HCT116 (cell line): ENCODE measurements around the gene NXPE3. TPM values are rescaled to one million over a fixed set of nuclear protein-coding genes. Genes with fewer than 3 reads are reported as not detected.

Experiments
- ATAC-seq: fragments of 200-7000 bp; cut with Tn5 transposase; 2 replicates; pipeline ENCODE4 v1.9.1; 2020; ENCODE audit warnings: mild to moderate bottlenecking, moderate library complexity
- BruUV-seq: library from RNA; stranded (reverse); fragments of 400-500 nt; replicated peaks from 2 replicates; lab custom pipeline; 2021; lab: Mats Ljungman, UMichigan
- CTCF ChIA-PET: fragments of 300-600 bp; sonication (Branson Sonifier 250); formaldehyde crosslinking; loops from one replicate; lab custom pipeline; 2021; ENCODE audit warnings: antibody characterized with exemption; lab: Charles Lee
- POLR2A ChIA-PET: fragments of 300-600, 350-600 bp; sonication (Branson Sonifier 250); formaldehyde crosslinking; loops from one replicate; lab custom pipeline; 2021; ENCODE audit warnings: antibody characterized with exemption; lab: Charles Lee
- RAD21 ChIA-PET, 2 experiments: fragments of 300-600 bp; sonication (Branson Sonifier 250); formaldehyde crosslinking; loops; one replicate each; lab custom pipeline; 2023; ENCODE audit warnings: low total read pairs in 2 of 2; ENCODE audit not compliant: uncharacterized antibody in 2 of 2, unreplicated experiment in 2 of 2, low non-redundant PET in 1 of 2; lab: Charles Lee
- DNase-seq: peaks from one replicate; pipeline ENCODE4 v3.0.0-alpha.2; 2010; ENCODE audit warnings: low read depth, low spot score
- H2AFZ ChIP-seq: fragments of 200-600 bp; shearing (Covaris generic), sonication (generic); 2 replicates; pipeline ENCODE4 v1.6.1; 2017; ENCODE audit warnings: low read depth, mixed run types, mixed read lengths, antibody characterized with exemption, low read length; ENCODE audit not compliant: poor library complexity, severe bottlenecking
- H3K27ac ChIP-seq: 2 replicates; pipeline ENCODE4 v1.5.1; 2012; ENCODE audit warnings: low read depth, low read length
- H3K27me3 ChIP-seq: fragments of 200-600 bp; sonication (generic); 2 replicates; pipeline ENCODE4 v1.6.1; 2016; ENCODE audit warnings: mixed run types, low read length, mixed read lengths; ENCODE audit not compliant: insufficient read depth
- H3K36me3 ChIP-seq, 2 experiments: fragments of 200-500 bp in 1 of 2; fragments of 200-600 bp in 1 of 2; sonication (Bioruptor generic) in 1 of 2; sonication (generic) in 1 of 2; 2 replicates each; pipeline versions ENCODE4 v1.5.1 to v1.6.1; 2014 to 2016; ENCODE audit warnings: low read length in 2 of 2, inconsistent platforms in 1 of 2, mixed read lengths in 1 of 2, mixed run types in 1 of 2; ENCODE audit not compliant: insufficient read depth in 2 of 2, control insufficient read depth in 1 of 2
- H3K4me1 ChIP-seq, 2 experiments: fragments of 200-600 bp in 1 of 2; sonication (generic) in 1 of 2; 2 replicates each; pipeline versions ENCODE4 v1.5.1 to v1.6.1; 2012 to 2017; ENCODE audit warnings: low read length in 2 of 2, inconsistent platforms in 1 of 2, mild to moderate bottlenecking in 1 of 2, mixed read lengths in 1 of 2, mixed run types in 1 of 2, moderate library complexity in 1 of 2; ENCODE audit not compliant: insufficient read depth in 2 of 2, control insufficient read depth in 1 of 2
- H3K4me2 ChIP-seq: fragments of 200-600 bp; sonication (generic); 2 replicates; pipeline ENCODE4 v1.6.1; 2017; ENCODE audit warnings: mixed run types, low read length, mixed read lengths
- H3K4me3 ChIP-seq, 2 experiments: fragments of 200-600 bp in 1 of 2; sonication (generic) in 1 of 2; replicated peaks in 1 of 2; 2 replicates each; pipeline ENCODE4 v1.5.1; 2011 to 2016; ENCODE audit warnings: low read length in 2 of 2, control low read depth in 1 of 2, low read depth in 1 of 2, mild to moderate bottlenecking in 1 of 2, mixed read lengths in 1 of 2, mixed run types in 1 of 2
- H3K79me2 ChIP-seq: fragments of 200-600 bp; sonication (generic); 2 replicates; pipeline ENCODE4 v1.6.1; 2017; ENCODE audit warnings: mild to moderate bottlenecking, mixed run types, low read length, moderate library complexity, mixed read lengths; ENCODE audit not compliant: insufficient read depth
- H3K9ac ChIP-seq: fragments of 200-600 bp; sonication (generic); 2 replicates; pipeline ENCODE4 v1.6.1; 2016; ENCODE audit warnings: low read length, mixed read lengths
- H3K9me2 ChIP-seq: fragments of 200-600 bp; sonication (generic), shearing (Covaris generic); 2 replicates; pipeline ENCODE4 v1.6.1; 2017; ENCODE audit warnings: mixed run types, mild to moderate bottlenecking, moderate library complexity; ENCODE audit not compliant: insufficient read depth
- H3K9me3 ChIP-seq, 2 experiments: fragments of 200-500 bp in 1 of 2; fragments of 200-600 bp in 1 of 2; sonication (Bioruptor generic) in 1 of 2; sonication (generic) in 1 of 2; 2 replicates each; pipeline ENCODE4 v1.6.1; 2014 to 2017; ENCODE audit warnings: low read length in 2 of 2, mixed read lengths in 2 of 2, inconsistent platforms in 1 of 2, low read depth in 1 of 2, mild to moderate bottlenecking in 1 of 2, mixed run types in 1 of 2, moderate library complexity in 1 of 2; ENCODE audit not compliant: control insufficient read depth in 1 of 2, insufficient read depth in 1 of 2
- H4K20me1 ChIP-seq: fragments of 200-600 bp; sonication (generic), shearing (Covaris generic); 2 replicates; pipeline ENCODE4 v1.6.1; 2017; ENCODE audit warnings: mixed run types, mild to moderate bottlenecking, moderate library complexity; ENCODE audit not compliant: insufficient read depth
- ATF3 ChIP-seq: IDR thresholded peaks from 2 replicates; pipeline ENCODE4 v1.6.1; 2012
- CBX3 ChIP-seq: IDR thresholded peaks from 2 replicates; pipeline ENCODE4 v1.6.1; 2012; ENCODE audit warnings: low read depth
- CEBPB ChIP-seq: IDR thresholded peaks from 2 replicates; pipeline ENCODE4 v1.6.1; 2012; ENCODE audit warnings: low read depth
- CTCF ChIP-seq, 3 experiments: fragments of 200-600 bp in 1 of 3; sonication (generic) in 1 of 3; IDR thresholded peaks in 2 of 3; conservative IDR thresholded peaks in 1 of 3; 2 replicates each; pipeline ENCODE4 v1.5.1; 2012 to 2017; ENCODE audit warnings: low read depth in 2 of 3, low read length in 2 of 3, antibody characterized with exemption in 1 of 3, borderline replicate concordance in 1 of 3, control low read depth in 1 of 3, mild to moderate bottlenecking in 1 of 3, mixed read lengths in 1 of 3, mixed run types in 1 of 3, moderate library complexity in 1 of 3; ENCODE audit not compliant: insufficient read depth in 1 of 3
- EGR1 ChIP-seq: IDR thresholded peaks from 2 replicates; pipeline ENCODE4 v1.6.1; 2012; ENCODE audit warnings: low read depth
- ELF1 ChIP-seq: IDR thresholded peaks from 2 replicates; pipeline ENCODE4 v1.6.1; 2012; ENCODE audit warnings: low read depth, borderline replicate concordance
- EZH2 ChIP-seq: fragments of 200-600 bp; sonication (generic); IDR thresholded peaks from 2 replicates; pipeline ENCODE4 v1.6.1; 2017; ENCODE audit warnings: antibody characterized with exemption, mixed run types
- FOSL1 ChIP-seq: IDR thresholded peaks from 2 replicates; pipeline ENCODE4 v1.6.1; 2012; ENCODE audit warnings: low read depth
- POLR2AphosphoS5 ChIP-seq: IDR thresholded peaks from 2 replicates; pipeline ENCODE4 v1.6.1; 2011; ENCODE audit warnings: mild to moderate bottlenecking, low read depth, low read length, moderate library complexity
- RAD21 ChIP-seq: IDR thresholded peaks from 2 replicates; pipeline ENCODE4 v1.6.1; 2012; ENCODE audit warnings: low read depth, mild to moderate bottlenecking
- REST ChIP-seq: IDR thresholded peaks from 2 replicates; pipeline ENCODE4 v1.6.1; 2012; ENCODE audit warnings: low read depth
- SP1 ChIP-seq: IDR thresholded peaks from 2 replicates; pipeline ENCODE4 v1.6.1; 2012; ENCODE audit warnings: low read depth
- TCF7L2 ChIP-seq: IDR thresholded peaks from 2 replicates; pipeline ENCODE4 v1.7.0; 2011; ENCODE audit warnings: borderline replicate concordance, inconsistent platforms; ENCODE audit not compliant: insufficient read depth, insufficient read length; ENCODE audit errors: extremely low read depth
- YY1 ChIP-seq: IDR thresholded peaks from 2 replicates; pipeline ENCODE4 v1.6.1; 2011; ENCODE audit warnings: low read length, low read depth, moderate library complexity, mild to moderate bottlenecking; ENCODE audit not compliant: insufficient replicate concordance; ENCODE audit errors: extremely low read depth
- ZBTB33 ChIP-seq: IDR thresholded peaks from 2 replicates; pipeline ENCODE4 v1.6.1; 2011; ENCODE audit warnings: mild to moderate bottlenecking, low read length, moderate library complexity; ENCODE audit not compliant: insufficient replicate concordance; ENCODE audit errors: extremely low read depth
- ZFX ChIP-seq: fragments of 450-650 bp; IDR thresholded peaks from 2 replicates; pipeline ENCODE4 v1.6.1; 2017
- ZNF274 ChIP-seq: fragments of 200-500 bp; sonication (Bioruptor generic); IDR thresholded peaks from 2 replicates; pipeline ENCODE4 v1.6.1; 2014; ENCODE audit warnings: mild to moderate bottlenecking, low read depth, low read length, inconsistent platforms
- intact Hi-C: fragments of 100-400 bp; cut with micrococcal nuclease; formaldehyde crosslinking; loops from 2 replicates; pipeline ENCODE4 v1.10.0; 2022
- total RNA-seq: library from RNA; stranded (reverse); gene quantifications from one replicate; pipeline ENCODE4 v1.2.1, GENCODE V29; 2021; ENCODE audit not compliant: unreplicated experiment

The NXPE3 gene
- total RNA-seq, 1 experiment from 2014 or later = 4.3 TPM

- ChIA-PET CTCF (interaction anchor here (1.5 to 2.4 kb wide), 3 partner anchors 23 to 402 kb away, joined by 3 to 16 read pairs (median 7); no protein-coding TSS in a partner anchor), POLR2A (interaction anchor here (1.1 to 2.9 kb wide), 2 partner anchors 21 to 398 kb away, joined by 3 to 18 read pairs; partner anchors contain the start of gene NFKBIZ), RAD21 (no interaction called here)
- no peaks in the 10 kb centered on the region for H3K36me3 ChIP-seq
- no peaks in the 10 kb centered on the region for H3K9me2 ChIP-seq
- H3K79me2 ChIP-seq = no peaks in the 10 kb centered on the region
- no peaks in the 10 kb centered on the region for H3K9me3 ChIP-seq
- no peaks in the 10 kb centered on the region for H3K27me3 ChIP-seq
- peak overlapping the region; percentile 74 for H3K27ac ChIP-seq
- intact Hi-C loops = loop anchor here (2.0 kb wide), 1 partner anchor 21 kb away; the partner anchor contains the start of gene NFKBIZ
- TSS peak; percentile 80 for BruUV-seq
- H3K4me2 ChIP-seq = peak overlapping the region; percentile 67
- peak overlapping the region; percentile 56 to 67 for H3K4me3 ChIP-seq
- H3K9ac ChIP-seq = peak overlapping the region; percentile 73
- H3K4me1 ChIP-seq = peaks cover 12 to 19% of the 10 kb centered on the region in 2 experiments
- H4K20me1 ChIP-seq = no peaks in the 10 kb centered on the region
- DNase-seq = peak; percentile 52
- H2AFZ ChIP-seq = peak overlapping the region; percentile 59
- peak; percentile 82 for ATAC-seq
- TF ChIP-seq FOSL1 = no peak
- no peak for TF ChIP-seq CTCF (IDR thresholded peaks at IDR 0.05 in 2 of 3, conservative IDR thresholded peaks at IDR 0.05 in 1 of 3; ENCODE audit: borderline replicate concordance in 1 of 3, insufficient read depth in 1 of 3, low read depth in 2 of 3, low read length in 2 of 3)
- TF ChIP-seq ZBTB33 = no peak
- no peak for TF ChIP-seq REST
- TF ChIP-seq EGR1 = peak; percentile 79
- no peak for TF ChIP-seq EZH2
- peak; percentile 48 for TF ChIP-seq ZFX
- peak; percentile 84 for TF ChIP-seq TCF7L2
- TF ChIP-seq ZNF274 = no peak
- peak; percentile 83 for TF ChIP-seq SP1
- no peak for TF ChIP-seq RAD21
- no peak; the same call in 1 of the 2 replicates for TF ChIP-seq CBX3
- no peak for TF ChIP-seq CEBPB
- TF ChIP-seq ATF3 = no peak
- no peak for TF ChIP-seq ELF1
- peak; percentile 63 for TF ChIP-seq POLR2AphosphoS5
- peak; percentile 42 for TF ChIP-seq YY1
These were observed 48.5 kb downstream of the NXPE3 start for GRCh38 chr3:101827211-101828174.
